GM12872 (cell line): Measurements from ENCODE around the gene XAGE5.

Experiments
- CTCF ChIP-seq: IDR thresholded peaks from 3 replicates; pipeline ENCODE4 v1.5.1; 2011; ENCODE audit warnings: low read depth, mild to moderate bottlenecking, low read length, moderate library complexity; ENCODE audit not compliant: insufficient read depth

Gene XAGE5

GRCh38 chrX:52852110-52852860 is 41.2 kb downstream of the XAGE5 start:
- no peak for TF ChIP-seq CTCF

- TF ChIP-seq CTCF: no peak
These were observed 54.4 kb downstream of the XAGE5 start for GRCh38 chrX:52865343-52865998.
